ENCODE measurements around the gene RCBTB2. TPM values are rescaled to one million over a fixed set of nuclear protein-coding genes. Genes with fewer than 3 reads are reported as not detected.

The RCBTB2 gene
- total RNA-seq, 1 donor from 2014 or later: 5.6 TPM

GRCh38 chr13:48485432-48485831, 47.4 kb downstream of the RCBTB2 start:
- DNase-seq (ENCODE audit: low read depth): no peak
- H3K36me3 ChIP-seq (ENCODE audit: control insufficient read depth, insufficient read depth, low read length): no peaks in the 10 kb centered on the region
- no peaks in the 10 kb centered on the region for H3K27me3 ChIP-seq (ENCODE audit: control insufficient read depth, insufficient read depth, low read length)
- TF ChIP-seq, protein P1, sequence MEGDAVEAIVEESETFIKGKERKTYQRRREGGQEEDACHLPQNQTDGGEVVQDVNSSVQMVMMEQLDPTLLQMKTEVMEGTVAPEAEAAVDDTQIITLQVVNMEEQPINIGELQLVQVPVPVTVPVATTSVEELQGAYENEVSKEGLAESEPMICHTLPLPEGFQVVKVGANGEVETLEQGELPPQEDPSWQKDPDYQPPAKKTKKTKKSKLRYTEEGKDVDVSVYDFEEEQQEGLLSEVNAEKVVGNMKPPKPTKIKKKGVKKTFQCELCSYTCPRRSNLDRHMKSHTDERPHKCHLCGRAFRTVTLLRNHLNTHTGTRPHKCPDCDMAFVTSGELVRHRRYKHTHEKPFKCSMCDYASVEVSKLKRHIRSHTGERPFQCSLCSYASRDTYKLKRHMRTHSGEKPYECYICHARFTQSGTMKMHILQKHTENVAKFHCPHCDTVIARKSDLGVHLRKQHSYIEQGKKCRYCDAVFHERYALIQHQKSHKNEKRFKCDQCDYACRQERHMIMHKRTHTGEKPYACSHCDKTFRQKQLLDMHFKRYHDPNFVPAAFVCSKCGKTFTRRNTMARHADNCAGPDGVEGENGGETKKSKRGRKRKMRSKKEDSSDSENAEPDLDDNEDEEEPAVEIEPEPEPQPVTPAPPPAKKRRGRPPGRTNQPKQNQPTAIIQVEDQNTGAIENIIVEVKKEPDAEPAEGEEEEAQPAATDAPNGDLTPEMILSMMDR (IDR thresholded peaks at IDR 0.05; ENCODE audit: insufficient read depth, low read length, poor library complexity, severe bottlenecking): no peak
- H3K4me3 ChIP-seq (ENCODE audit: low read depth, low read length): no peak overlapping the region

- H3K4me3 ChIP-seq (ENCODE audit: low read depth, low read length): no peak overlapping the region
- no peaks in the 10 kb centered on the region for H3K27me3 ChIP-seq (ENCODE audit: control insufficient read depth, insufficient read depth, low read length)
- DNase-seq (ENCODE audit: low read depth): no peak
- H3K36me3 ChIP-seq (ENCODE audit: control insufficient read depth, insufficient read depth, low read length): no peaks in the 10 kb centered on the region
- TF ChIP-seq, protein P1 (IDR thresholded peaks at IDR 0.05; ENCODE audit: insufficient read depth, low read length, poor library complexity, severe bottlenecking): no peak
These were observed 49.3 kb downstream of the RCBTB2 start for GRCh38 chr13:48483575-48483974.

- no peak overlapping the region for H3K4me3 ChIP-seq (ENCODE audit: low read depth, low read length)
- TF ChIP-seq, protein P1 (IDR thresholded peaks at IDR 0.05; ENCODE audit: insufficient read depth, low read length, poor library complexity, severe bottlenecking): no peak
- no peaks in the 10 kb centered on the region for H3K27me3 ChIP-seq (ENCODE audit: control insufficient read depth, insufficient read depth, low read length)
- DNase-seq (ENCODE audit: low read depth): no peak
- no peaks in the 10 kb centered on the region for H3K36me3 ChIP-seq (ENCODE audit: control insufficient read depth, insufficient read depth, low read length)
These were observed 54.5 kb downstream of the RCBTB2 start for GRCh38 chr13:48478391-48478790.

DNA sequence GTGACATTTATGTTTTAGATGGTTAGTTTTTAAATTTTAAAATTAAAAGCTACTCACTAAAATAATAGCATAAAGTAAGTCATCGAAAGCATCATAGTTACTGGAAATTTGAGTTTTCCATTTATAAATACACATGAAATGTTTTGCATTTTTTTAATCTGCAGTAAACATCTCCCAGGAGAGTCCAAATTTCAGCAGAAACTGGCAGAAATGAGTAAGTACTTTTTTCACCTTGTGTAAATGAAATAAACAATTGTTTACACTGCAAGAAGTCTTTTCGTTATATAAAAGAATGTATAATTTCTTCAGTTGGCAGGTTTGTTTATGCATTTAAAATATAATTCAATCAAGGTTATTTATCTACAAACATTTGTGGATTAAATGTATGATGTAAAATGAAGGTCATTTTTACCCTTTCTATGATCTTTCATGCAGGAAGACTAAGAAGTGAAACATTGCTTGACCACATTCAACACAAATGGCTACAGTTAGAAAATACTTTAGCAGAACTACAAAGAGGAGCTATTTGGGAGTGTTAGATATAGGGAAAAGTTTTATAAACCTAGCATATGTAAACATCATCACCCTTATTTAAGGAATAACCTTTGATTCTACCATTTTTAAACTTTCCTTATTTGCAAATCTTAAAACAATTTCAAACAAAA, 55.6 kb downstream of the RCBTB2 start:
- no peak for DNase-seq (ENCODE audit: low read depth)
- Histone ChIP-seq H3K27me3 (ENCODE audit: control insufficient read depth, insufficient read depth, low read length) (no peaks in the 10 kb centered on the region), H3K4me3 (ENCODE audit: low read depth, low read length) (no peak overlapping the region), H3K36me3 (ENCODE audit: control insufficient read depth, insufficient read depth, low read length) (no peaks in the 10 kb centered on the region)
- TF ChIP-seq, protein P1 (IDR thresholded peaks at IDR 0.05; ENCODE audit: insufficient read depth, low read length, poor library complexity, severe bottlenecking): no peak

DNA sequence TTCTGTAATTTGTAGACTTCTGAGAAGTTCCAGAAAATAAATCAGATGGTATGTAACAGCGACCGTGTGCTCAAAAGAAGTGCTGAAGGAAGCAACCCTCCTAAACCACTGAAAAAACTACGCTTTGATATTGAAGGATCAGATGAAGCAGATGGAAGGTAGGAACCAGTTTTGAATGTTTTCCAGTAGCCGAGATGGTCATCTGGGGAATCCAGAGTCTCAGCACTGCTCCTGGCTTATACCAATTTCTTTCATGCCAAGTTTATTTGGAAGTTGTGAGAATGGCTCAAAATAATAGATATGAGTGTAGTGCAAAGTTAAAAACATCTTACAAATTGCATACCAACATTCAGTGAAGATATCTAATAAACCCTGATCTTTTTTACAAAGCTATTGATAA, 56.2 kb downstream of the RCBTB2 start:
- DNase-seq (ENCODE audit: low read depth): no peak
- no peak overlapping the region for H3K4me3 ChIP-seq (ENCODE audit: low read depth, low read length)
- H3K27me3 ChIP-seq (ENCODE audit: control insufficient read depth, insufficient read depth, low read length): no peaks in the 10 kb centered on the region
- H3K36me3 ChIP-seq (ENCODE audit: control insufficient read depth, insufficient read depth, low read length): no peaks in the 10 kb centered on the region
- TF ChIP-seq, protein P1 (IDR thresholded peaks at IDR 0.05; ENCODE audit: insufficient read depth, low read length, poor library complexity, severe bottlenecking): no peak

DNA sequence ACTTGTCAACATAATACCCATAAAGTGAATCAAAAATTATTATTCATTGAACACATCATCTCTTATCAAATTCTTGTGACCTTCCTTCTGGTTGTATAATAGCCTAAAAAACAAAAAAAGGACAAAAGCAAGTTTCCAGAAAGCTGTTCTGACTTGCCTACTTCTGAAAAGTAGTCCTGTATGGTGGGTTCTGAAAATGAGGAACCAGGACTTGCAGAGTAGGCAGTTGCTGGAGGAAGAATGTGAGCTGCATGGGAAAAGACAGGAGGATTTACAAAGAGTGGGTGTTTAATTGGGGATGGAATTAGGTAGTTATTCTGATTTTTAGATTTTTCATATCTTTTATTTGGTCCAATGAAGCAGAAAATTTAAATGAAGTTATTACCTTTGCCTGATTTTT, 56.7 kb downstream of the RCBTB2 start:
- TF ChIP-seq, protein P1 (IDR thresholded peaks at IDR 0.05; ENCODE audit: insufficient read depth, low read length, poor library complexity, severe bottlenecking): no peak
- DNase-seq (ENCODE audit: low read depth): no peak
- H3K36me3 ChIP-seq (ENCODE audit: control insufficient read depth, insufficient read depth, low read length): no peaks in the 10 kb centered on the region

More for the DNA sequence above, 56.7 kb downstream of the RCBTB2 start:
- H3K4me3 ChIP-seq (ENCODE audit: low read depth, low read length): no peak overlapping the region
- no peaks in the 10 kb centered on the region for H3K27me3 ChIP-seq (ENCODE audit: control insufficient read depth, insufficient read depth, low read length)
